Vagina (tissue), 2 donors: ENCODE measurements around the gene CNTN1.

Source experiments
- POLR2A ChIP-seq, 2 donors: fragments of 450-650 bp; IDR thresholded peaks; one replicate each; pipeline ENCODE4 v1.6.1; 2017; ENCODE audit warnings: antibody characterized with exemption in 2 of 2, mild to moderate bottlenecking in 2 of 2, moderate library complexity in 2 of 2
- TF ChIP-seq, protein P1 (sequence below), 3 experiments: fragments of 450-650 bp in 2 of 3; fragments of 200-600 bp in 1 of 3; sonication (generic) in 1 of 3; IDR thresholded peaks; one replicate each; pipeline ENCODE4 v1.5.1; 2017 to 2019; ENCODE audit warnings: antibody characterized with exemption in 3 of 3, mild to moderate bottlenecking in 2 of 3, moderate library complexity in 2 of 3

GRCh38 chr12:40762072-40762471, 69.8 kb downstream of the CNTN1 start:
- no peak for TF ChIP-seq POLR2A (IDR thresholded peaks at IDR 0.05)
- TF ChIP-seq, protein P1, sequence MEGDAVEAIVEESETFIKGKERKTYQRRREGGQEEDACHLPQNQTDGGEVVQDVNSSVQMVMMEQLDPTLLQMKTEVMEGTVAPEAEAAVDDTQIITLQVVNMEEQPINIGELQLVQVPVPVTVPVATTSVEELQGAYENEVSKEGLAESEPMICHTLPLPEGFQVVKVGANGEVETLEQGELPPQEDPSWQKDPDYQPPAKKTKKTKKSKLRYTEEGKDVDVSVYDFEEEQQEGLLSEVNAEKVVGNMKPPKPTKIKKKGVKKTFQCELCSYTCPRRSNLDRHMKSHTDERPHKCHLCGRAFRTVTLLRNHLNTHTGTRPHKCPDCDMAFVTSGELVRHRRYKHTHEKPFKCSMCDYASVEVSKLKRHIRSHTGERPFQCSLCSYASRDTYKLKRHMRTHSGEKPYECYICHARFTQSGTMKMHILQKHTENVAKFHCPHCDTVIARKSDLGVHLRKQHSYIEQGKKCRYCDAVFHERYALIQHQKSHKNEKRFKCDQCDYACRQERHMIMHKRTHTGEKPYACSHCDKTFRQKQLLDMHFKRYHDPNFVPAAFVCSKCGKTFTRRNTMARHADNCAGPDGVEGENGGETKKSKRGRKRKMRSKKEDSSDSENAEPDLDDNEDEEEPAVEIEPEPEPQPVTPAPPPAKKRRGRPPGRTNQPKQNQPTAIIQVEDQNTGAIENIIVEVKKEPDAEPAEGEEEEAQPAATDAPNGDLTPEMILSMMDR (IDR thresholded peaks at IDR 0.05), result no peak
